A673 (cell line): ENCODE results near the gene CC2D1A.

Source experiments
- EZH2 ChIP-seq: fragments of 200-600 bp; sonication (generic); IDR thresholded peaks from 2 replicates; pipeline ENCODE4 v1.6.1; 2017; ENCODE audit warnings: borderline replicate concordance, low read depth, mild to moderate bottlenecking, mixed read lengths, antibody characterized with exemption, low read length; ENCODE audit not compliant: poor library complexity, severe bottlenecking
- TF ChIP-seq, protein P1 (sequence below): fragments of 300-800, 200-600 bp; sonication (generic); conservative IDR thresholded peaks from 2 replicates; pipeline ENCODE4 v1.5.1; 2017; ENCODE audit warnings: low read depth, mild to moderate bottlenecking, antibody characterized with exemption, low read length, moderate library complexity, mixed read lengths

DNA sequence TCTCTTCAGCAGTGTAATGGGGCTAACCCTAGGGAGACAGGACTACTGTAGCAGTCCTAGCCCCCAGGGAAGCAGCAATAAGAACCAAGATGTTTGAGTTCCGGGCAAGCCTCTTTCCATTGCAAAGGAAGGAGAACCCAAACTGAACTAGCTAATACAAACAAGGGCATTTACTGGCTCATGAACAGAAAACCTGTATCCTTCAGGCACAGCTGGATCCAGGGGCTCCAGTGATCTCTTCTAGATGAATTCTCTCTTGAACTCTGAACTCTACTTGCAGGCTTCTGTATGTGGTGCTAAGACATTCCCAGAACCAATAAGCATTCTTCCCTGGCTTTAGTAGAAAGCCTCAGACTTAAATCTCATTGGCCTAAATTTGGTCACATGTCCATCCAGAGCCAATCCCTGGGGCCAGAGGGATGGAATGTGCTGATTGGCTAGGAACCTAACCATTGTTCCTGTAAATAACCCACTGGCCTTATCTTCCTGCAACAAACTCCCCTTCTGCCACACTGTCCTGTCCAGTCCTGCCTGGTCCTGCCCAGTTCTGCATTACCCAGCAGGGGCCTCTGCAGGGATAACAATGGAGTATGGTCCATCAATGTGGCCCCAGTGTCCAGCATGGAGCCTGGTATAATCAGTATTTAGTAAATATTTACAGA is 36.2 kb downstream of the CC2D1A start:
- TF ChIP-seq, protein P1, sequence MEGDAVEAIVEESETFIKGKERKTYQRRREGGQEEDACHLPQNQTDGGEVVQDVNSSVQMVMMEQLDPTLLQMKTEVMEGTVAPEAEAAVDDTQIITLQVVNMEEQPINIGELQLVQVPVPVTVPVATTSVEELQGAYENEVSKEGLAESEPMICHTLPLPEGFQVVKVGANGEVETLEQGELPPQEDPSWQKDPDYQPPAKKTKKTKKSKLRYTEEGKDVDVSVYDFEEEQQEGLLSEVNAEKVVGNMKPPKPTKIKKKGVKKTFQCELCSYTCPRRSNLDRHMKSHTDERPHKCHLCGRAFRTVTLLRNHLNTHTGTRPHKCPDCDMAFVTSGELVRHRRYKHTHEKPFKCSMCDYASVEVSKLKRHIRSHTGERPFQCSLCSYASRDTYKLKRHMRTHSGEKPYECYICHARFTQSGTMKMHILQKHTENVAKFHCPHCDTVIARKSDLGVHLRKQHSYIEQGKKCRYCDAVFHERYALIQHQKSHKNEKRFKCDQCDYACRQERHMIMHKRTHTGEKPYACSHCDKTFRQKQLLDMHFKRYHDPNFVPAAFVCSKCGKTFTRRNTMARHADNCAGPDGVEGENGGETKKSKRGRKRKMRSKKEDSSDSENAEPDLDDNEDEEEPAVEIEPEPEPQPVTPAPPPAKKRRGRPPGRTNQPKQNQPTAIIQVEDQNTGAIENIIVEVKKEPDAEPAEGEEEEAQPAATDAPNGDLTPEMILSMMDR, result no peak
- no peak for TF ChIP-seq EZH2
